RWPE2 (cell line): ENCODE results near the gene SLC30A3.

ENCODE experiments used
- ATAC-seq: fragments of 200-7000 bp; cut with Tn5 transposase; 3 replicates; pipeline ENCODE4 v1.9.1; 2021; ENCODE audit warnings: low read depth
- DNase-seq: peaks from one replicate; pipeline ENCODE4 v3.0.0-alpha.2; 2020; ENCODE audit warnings: low spot score
- H3K27ac ChIP-seq: fragments of 450-650 bp; 2 replicates; pipeline ENCODE4 v1.5.1; 2017; ENCODE audit warnings: mild to moderate bottlenecking; ENCODE audit not compliant: poor library complexity, severe bottlenecking
- H3K27me3 ChIP-seq: fragments of 250-450 bp; sonication (Bioruptor Pico); 2 replicates; pipeline ENCODE4 v1.5.1; 2021; ENCODE audit warnings: mild to moderate bottlenecking, moderate library complexity; ENCODE audit not compliant: insufficient read depth, poor library complexity, severe bottlenecking
- H3K36me3 ChIP-seq: fragments of 250-450 bp; sonication (Bioruptor Pico); 2 replicates; pipeline ENCODE4 v1.5.1; 2020; ENCODE audit warnings: low read depth, mild to moderate bottlenecking, moderate library complexity
- H3K4me1 ChIP-seq: fragments of 250-450 bp; sonication (Bioruptor Pico); 2 replicates; pipeline ENCODE4 v1.5.1; 2021; ENCODE audit warnings: mild to moderate bottlenecking, moderate library complexity; ENCODE audit not compliant: insufficient read depth, poor library complexity, severe bottlenecking
- H3K4me3 ChIP-seq: fragments of 250-450 bp; sonication (Bioruptor Pico); 2 replicates; pipeline ENCODE4 v1.5.1; 2021; ENCODE audit warnings: mild to moderate bottlenecking, moderate library complexity; ENCODE audit not compliant: severe bottlenecking
- H3K9me3 ChIP-seq: fragments of 250-450 bp; sonication (Bioruptor Pico); 2 replicates; pipeline ENCODE4 v1.5.1; 2021; ENCODE audit warnings: mild to moderate bottlenecking, moderate library complexity; ENCODE audit not compliant: severe bottlenecking
- TF ChIP-seq, protein P1 (sequence below): fragments of 450-650 bp; IDR thresholded peaks from one replicate; pipeline ENCODE4 v1.5.1; 2017; ENCODE audit warnings: mild to moderate bottlenecking, moderate library complexity; ENCODE audit not compliant: poor library complexity, severe bottlenecking

Gene SLC30A3

DNA sequence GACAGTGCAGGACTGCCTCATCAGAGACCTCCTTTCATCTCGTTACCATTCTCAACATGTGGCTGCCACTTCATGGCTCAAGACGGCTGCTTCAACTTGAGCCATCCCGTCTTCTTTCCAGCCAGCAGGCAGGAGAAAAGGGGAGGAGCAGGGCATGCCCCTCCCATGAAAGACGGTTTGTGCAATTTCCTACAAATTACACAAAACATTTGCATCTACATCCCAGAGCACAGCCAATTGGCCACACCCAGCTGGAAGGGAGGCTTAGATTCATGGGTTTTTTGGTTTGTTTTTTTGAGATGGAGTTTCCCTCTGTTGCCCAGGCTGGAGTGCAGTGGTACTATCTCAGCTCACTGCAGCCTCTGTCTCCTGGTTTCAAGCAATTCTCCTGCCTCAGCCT is 33.6 kb upstream of the SLC30A3 start:
- TF ChIP-seq, protein P1, sequence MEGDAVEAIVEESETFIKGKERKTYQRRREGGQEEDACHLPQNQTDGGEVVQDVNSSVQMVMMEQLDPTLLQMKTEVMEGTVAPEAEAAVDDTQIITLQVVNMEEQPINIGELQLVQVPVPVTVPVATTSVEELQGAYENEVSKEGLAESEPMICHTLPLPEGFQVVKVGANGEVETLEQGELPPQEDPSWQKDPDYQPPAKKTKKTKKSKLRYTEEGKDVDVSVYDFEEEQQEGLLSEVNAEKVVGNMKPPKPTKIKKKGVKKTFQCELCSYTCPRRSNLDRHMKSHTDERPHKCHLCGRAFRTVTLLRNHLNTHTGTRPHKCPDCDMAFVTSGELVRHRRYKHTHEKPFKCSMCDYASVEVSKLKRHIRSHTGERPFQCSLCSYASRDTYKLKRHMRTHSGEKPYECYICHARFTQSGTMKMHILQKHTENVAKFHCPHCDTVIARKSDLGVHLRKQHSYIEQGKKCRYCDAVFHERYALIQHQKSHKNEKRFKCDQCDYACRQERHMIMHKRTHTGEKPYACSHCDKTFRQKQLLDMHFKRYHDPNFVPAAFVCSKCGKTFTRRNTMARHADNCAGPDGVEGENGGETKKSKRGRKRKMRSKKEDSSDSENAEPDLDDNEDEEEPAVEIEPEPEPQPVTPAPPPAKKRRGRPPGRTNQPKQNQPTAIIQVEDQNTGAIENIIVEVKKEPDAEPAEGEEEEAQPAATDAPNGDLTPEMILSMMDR, result no peak
- ATAC-seq (no peak), DNase-seq (no peak)
- no peaks in the 10 kb centered on the region for H3K36me3 ChIP-seq
- H3K9me3 ChIP-seq, result no peaks in the 10 kb centered on the region
- no peak overlapping the region for H3K4me3 ChIP-seq
- H3K27ac ChIP-seq, result no peak overlapping the region
- no peaks in the 10 kb centered on the region for H3K27me3 ChIP-seq
- H3K4me1 ChIP-seq, result peaks cover 12% of the 10 kb centered on the region

DNA sequence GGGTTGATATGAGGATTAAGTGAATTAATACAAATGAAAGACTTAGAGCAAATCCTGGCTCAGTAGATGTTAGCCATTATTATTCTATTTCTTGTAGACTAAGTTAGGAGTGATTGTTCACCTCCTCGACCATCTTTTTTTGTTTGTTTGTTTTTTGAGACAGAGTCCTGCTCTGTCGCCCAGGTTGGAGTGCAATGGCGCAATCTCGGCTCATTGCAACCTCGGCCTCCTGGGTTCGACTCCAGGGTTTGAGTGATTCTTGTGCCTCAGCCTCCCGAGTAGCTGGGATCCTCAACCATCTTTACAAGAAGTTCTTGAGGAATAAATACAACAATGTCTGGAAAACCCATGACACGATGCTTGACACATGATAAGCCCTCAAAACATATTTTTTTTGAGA is 32.1 kb upstream of the SLC30A3 start:
- no peak for ATAC-seq
- H3K4me3 ChIP-seq, result no peak overlapping the region
- H3K4me1 ChIP-seq, result peaks cover 12% of the 10 kb centered on the region
- TF ChIP-seq, protein P1, result no peak
- no peak overlapping the region for H3K27ac ChIP-seq
- H3K36me3 ChIP-seq, result no peaks in the 10 kb centered on the region
- no peaks in the 10 kb centered on the region for H3K9me3 ChIP-seq
- no peaks in the 10 kb centered on the region for H3K27me3 ChIP-seq
- DNase-seq, result no peak

DNA sequence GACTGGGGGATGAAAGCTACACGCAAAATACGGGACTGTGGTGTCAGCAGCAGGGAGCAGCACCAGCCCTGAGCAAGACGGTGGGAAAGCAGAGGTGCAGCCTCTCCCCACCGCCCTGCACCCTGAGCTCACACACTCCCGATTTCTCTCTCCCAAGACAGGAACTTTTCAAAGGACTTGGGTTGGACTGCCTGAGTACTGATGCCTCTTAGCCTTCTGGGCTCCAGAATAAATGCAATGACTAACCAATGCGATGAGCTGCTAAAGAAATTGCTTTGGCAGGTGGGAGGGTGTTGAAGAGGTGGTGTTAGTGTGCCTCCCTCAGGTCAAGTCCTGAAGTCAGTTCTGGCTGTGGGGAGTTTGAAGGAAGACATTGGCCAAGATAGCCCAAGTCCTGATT is 29.0 kb upstream of the SLC30A3 start:
- TF ChIP-seq, protein P1, result no peak
- DNase-seq (no peak), ATAC-seq (no peak)
- peaks cover 12% of the 10 kb centered on the region for H3K4me1 ChIP-seq
- no peaks in the 10 kb centered on the region for H3K27me3 ChIP-seq
- no peaks in the 10 kb centered on the region for H3K36me3 ChIP-seq
- H3K4me3 ChIP-seq, result no peak overlapping the region
- H3K27ac ChIP-seq, result no peak overlapping the region
- H3K9me3 ChIP-seq, result no peaks in the 10 kb centered on the region

DNA sequence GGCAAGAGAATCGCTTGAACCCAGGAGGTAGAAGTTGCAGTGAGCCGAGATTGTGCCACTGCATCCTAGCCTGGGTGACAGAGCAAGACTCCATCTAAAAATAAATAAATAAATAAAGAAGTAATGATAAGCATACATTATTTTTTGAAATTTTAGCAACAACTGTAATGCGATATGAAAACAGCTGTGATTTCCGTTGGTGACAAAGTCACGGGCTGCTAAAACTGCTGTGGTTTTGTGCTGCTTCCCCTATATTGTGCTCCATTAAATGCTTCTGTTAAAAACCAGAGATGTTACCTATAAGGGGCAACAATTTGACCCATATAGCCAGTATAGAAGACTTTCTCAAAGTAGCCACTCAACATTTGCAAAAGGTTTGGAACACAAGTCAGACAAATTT is 27.7 kb upstream of the SLC30A3 start:
- ATAC-seq, result no peak
- no peaks in the 10 kb centered on the region for H3K9me3 ChIP-seq
- no peak overlapping the region for H3K4me3 ChIP-seq

DNA sequence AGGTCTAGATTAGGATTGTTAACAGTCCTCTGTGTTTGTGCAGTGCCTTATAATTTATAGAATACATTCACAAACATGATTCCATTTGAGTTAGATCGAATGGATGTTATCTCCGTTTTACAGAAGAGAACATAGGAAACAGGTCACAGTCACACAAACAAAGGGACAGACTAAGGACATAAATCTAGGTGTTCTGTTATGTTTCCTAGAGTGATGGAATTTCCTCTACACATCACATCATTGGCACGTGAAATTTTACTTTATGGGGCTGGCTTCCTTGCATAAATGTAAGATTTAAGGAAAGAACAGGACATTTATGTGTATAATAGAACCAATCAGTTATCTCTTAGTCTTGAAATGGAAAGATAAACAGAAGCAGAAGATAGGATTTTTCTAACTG is 25.8 kb upstream of the SLC30A3 start:
- DNase-seq (no peak), ATAC-seq (no peak)
- no peak overlapping the region for H3K27ac ChIP-seq
- no peaks in the 10 kb centered on the region for H3K27me3 ChIP-seq
- TF ChIP-seq, protein P1, result no peak
- no peaks in the 10 kb centered on the region for H3K36me3 ChIP-seq
- H3K4me3 ChIP-seq, result no peak overlapping the region
- H3K9me3 ChIP-seq, result no peaks in the 10 kb centered on the region
- peaks cover 9% of the 10 kb centered on the region for H3K4me1 ChIP-seq

More for the DNA sequence above, 27.7 kb upstream of the SLC30A3 start:
- H3K36me3 ChIP-seq, result no peaks in the 10 kb centered on the region
- H3K4me1 ChIP-seq, result peaks cover 12% of the 10 kb centered on the region
- H3K27me3 ChIP-seq, result no peaks in the 10 kb centered on the region
- no peak for DNase-seq
- TF ChIP-seq, protein P1, result no peak
- H3K27ac ChIP-seq, result no peak overlapping the region
